GM18519 (cell line): ENCODE measurements around the gene SFSWAP.
"Not testable (repeated sequence)": the region's sequence is repeated elsewhere in the genome, so short reads cannot be mapped to it uniquely, and the experiment has no call there.

Source experiments
- ATAC-seq: cut with Tn5 transposase; IDR thresholded peaks from one replicate; pipeline ENCODE4 v1.9.1; 2021; ENCODE audit warnings: mild to moderate bottlenecking, moderate library complexity; ENCODE audit not compliant: unreplicated experiment, low FRiP score

SFSWAP gene

DNA sequence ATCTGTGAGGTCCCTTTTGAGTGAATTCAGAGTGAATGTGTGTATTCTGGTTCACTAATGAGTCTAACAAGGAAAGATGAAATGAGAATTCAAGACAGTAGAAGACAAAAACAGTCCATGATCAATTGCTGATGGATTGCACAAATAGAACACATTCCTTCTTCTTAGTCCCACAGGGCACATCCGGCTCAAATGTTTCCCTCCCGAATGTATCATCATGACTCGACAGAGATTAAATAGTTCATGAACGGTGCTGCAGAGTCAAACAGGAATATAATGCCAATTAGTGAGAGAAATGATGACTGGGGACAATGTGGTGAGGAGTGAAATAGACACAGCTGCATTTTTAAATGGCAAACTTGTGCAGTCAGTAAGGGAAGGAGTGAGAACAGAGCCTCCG, 11.5 kb upstream of the SFSWAP start:
- ATAC-seq = no peak

DNA sequence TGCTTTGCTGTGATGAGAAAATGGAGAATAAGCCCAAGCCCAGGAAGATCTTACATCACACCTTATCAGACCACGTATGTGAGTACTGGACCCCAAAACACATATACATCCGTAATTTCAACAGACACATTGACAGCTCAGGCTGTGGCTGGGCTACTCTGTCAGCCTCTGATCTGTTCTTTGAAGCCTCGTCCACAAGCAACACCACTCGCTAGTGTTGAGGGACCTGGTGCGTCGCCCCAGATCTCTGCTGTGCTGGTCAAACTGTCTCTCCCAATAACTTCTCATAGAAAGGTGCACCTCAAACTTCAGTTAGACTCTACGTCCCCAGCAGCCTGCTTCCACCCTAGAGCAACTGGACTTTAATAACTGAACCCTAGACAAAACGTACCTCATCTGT, 10.6 kb upstream of the SFSWAP start:
- ATAC-seq = no peak

DNA sequence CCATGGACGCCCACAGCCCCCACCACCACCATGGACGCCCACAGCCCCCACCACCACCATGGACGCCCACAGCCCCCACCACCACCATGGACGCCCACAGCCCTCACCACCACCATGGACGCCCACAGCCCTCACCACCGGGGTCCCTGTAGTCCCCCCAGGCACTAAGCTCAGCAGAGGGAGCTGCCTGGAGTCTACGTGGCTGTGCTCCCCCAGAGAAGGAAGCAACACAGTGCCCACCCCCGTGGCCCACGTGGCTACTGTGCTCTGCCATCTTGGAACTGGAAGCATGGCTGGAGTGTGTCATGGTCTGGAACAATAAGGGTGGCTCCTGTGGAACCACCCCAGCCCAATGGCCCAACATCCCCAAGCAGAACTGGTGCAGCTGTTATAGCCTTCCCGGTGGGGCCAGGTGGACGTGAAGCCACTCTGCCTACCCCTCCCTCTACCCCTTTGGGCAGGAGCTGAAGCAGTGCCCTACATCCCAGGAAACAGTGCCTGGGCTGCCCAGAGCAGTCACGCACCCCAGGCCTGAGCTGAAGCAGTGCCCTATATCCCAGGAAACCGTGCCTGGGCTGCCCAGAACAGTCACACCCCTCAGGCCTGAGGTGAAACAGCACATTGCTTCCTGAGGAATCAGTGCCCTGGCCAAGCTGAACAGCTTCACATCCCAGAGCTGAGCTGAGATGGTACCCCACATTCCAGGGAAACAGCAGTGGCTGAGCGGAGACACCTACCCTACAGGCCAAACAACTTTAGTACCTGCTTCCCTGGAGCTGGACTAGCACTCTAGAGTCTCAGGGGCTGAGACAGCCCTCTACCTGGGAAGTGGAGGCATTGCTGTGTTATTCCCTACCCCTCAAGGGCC, 9.0 kb upstream of the SFSWAP start:
- no peak for ATAC-seq

DNA sequence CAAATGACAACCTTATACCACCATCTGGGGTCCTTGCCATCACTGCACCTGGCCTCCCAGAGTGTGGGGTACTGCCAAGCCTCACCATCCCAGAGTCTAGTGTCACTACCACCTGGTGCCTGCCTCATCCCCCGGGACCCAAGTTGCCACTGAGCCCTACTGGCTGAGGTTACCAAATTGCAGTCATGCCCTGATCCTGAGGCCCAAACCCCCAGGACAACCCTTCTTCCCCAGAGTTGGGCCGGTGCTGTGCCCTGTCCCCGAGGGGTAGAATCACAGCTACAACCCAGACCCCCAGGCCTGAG, 8.4 kb upstream of the SFSWAP start:
- no peak for ATAC-seq

DNA sequence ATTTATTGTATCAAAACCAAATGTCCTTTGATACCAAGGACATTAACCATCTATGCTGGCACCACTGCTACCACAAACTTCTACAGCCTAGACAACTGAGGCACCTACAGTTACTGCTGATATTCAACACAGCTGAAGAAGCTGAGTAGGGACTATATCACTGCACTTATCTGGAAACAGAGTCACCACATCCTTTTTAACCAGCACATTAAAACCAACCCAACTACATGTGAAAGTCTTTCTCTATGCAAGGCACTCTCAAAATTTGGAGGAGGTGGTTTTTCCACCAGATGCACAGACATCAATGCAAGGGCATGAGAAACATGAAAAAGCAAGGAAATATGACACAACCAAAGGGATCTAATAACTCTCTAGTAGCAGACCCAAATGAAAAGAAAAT, 7.7 kb upstream of the SFSWAP start:
- ATAC-seq = no peak

DNA sequence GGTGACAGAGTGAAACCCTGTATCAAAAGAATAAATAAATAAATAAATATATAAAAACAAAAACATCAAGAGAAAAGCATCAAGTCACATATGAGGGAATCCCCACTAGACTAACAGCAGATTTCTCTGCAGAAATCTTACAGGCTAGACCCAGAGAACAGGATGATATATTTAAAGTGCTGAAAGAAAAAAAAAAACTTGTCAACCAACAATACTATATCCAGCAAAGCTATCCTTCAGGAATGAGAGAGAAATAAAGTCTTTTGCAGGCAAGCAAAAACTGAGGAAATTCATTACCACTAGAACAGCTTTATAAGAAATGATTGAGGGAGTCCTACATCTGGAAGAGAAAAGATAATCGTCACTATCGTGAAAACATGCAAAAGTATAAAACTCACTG, 6.4 kb upstream of the SFSWAP start:
- ATAC-seq = no peak

DNA sequence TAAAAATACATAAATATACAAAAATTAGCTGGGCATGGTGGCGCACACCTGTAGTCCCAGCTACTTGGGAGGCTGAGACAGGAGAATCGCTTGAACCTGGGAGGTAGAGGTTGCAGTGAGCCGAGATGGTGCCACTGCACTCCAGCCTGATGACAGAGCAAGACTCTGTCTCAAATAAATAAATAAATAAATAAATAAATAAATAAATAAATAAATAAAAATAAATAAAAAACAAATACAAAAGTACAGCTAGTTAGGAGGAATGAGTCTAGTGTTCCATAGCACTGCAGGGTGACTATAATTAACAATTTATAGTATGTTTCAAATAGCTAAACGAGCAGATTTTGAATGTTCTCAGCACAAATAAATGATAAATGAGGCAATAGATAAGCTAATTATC, 4.2 kb upstream of the SFSWAP start:
- not testable (repeated sequence) for ATAC-seq

DNA sequence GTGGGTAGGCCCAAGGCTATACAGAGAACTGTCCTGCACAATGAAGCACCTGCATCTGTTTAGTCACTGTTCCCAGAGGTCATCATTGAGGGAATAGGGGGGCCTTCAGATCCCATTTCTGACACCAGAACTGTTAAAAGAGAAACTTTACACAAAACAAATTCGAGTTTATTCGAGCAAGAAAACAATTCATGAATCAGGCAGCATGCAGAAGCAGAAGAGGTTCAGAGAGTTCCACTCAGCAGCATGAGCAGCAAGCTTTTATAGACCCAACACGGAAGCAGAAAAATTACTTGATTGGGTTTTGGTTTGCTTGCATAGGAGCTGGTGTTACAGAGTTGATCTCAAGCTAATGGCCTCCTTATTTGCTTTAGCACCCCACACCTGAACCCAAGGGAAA, 1.7 kb upstream of the SFSWAP start:
- ATAC-seq = no peak

DNA sequence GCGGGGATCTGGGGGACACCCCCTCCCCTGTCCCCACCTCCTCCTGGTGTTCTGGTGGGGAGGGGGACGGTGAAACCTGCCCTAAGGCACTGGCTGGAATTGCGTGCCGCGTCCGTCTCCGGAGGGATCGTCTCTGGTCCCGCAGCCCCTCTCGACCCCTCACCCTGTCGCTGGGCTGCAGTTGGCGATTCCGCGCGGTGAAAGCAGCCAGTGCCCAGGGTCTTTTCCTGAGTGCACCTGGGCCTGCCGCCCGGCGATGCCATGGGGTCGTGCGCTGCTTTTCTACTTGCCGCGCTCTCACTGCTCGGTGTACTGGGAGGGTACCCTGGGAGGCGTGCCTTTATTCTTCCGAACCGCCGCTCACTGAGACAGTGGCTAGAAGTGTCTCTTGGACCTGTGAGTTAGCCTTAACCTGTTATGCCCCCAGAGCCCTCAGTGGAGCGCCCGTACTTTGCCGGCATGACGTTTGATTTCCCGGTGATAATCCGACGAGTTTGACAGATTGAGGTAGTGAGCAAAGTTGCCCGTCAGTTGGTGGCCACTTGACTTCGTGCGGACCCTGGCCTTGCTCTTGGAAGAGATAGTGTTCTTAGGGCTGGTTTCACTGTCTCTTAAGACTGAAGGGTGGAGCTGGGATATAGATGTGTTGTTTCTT, 788 bp downstream of the SFSWAP start:
- no peak for ATAC-seq

DNA sequence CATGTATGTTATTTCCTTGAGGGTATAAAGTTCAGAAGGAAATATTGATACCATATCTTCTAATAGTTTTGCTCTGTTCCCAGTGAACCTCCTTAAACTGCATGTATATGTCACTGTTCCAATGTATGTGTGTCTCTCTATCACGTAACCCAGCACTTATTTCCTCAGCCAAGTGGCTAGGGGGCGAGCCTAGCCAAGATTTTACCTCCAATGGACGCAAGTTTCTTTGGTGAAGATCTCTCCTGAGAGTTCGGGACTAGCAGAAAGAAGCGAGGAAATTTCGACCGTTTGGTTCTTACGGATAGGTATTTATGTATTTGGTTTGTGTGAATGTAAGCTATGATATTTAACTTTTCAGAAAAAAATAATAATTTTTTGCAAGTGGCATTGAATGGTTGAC, 2.5 kb downstream of the SFSWAP start:
- ATAC-seq = no peak

DNA sequence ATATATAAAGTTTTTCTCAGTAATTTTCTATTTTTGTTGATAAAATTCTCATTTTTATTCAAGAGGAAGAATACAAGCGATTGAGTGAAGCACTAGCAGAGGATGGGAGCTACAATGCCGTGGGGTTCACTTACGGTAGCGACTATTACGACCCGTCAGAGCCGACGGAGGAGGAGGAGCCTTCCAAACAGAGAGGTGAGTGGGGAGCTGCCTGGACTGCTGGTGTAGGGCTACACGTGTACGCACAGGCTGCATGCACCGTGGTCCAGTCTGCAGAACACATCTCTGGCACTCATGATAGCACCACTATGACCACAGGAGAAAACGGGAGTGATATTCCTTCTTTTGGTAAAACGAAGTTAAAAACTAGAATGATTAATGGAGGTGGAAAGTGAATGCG, 3.9 kb downstream of the SFSWAP start:
- no peak for ATAC-seq

DNA sequence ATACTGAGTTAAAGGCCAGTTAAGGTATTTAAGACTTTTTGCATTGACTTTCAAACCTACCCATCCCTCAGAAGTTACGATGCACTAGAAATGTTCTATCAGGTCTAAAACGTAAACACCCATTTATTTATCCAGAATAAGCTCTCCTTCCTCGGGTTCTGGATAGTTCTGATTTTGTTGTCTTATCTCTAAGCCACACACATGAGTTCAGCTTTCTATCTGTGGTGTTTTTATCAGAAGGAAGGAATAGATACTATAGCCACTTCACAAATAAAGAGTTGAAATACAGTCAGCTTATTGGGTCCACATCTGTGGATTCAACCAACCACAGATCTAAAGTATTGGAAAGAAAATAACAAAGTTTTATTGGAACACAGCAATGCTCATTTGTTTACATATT, 5.4 kb downstream of the SFSWAP start:
- ATAC-seq = no peak

DNA sequence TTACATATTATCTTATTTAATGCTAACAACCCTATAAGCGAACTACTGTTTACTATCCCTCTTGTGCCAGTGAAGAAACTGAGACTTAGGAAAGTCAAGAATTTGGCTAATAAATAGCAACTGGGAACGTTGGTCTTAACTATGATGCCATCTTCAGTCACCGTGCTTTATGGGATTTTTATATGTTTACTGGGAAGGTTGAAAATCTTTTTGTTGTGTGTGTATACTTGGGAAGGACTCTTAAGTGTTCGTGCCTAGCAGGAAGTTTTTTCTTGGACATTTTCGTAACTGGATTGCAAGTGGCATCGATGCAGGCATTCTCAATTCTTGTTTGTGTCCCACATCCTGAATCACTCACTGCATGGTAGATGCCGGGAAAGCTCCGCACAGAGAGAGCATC, 9.4 kb downstream of the SFSWAP start:
- ATAC-seq = no peak

DNA sequence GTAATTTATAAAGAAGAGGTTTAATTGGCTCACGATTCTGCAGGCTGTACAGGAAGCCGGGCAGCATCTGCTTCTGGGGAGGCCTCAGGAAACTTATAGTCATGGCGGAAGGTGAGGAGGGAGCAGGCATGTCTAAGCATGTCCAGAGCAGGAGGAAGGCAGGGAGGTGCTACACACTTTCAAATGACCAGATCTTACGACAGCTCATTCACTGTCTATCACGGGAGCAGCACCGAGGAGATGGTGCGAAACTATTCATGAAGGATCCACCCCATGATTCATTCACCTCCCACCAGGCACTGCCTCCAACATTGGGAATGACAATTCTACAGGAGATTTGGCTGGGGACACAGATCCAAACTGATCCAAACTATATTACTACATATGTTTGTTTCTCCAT, 10.0 kb downstream of the SFSWAP start:
- ATAC-seq = no peak

DNA sequence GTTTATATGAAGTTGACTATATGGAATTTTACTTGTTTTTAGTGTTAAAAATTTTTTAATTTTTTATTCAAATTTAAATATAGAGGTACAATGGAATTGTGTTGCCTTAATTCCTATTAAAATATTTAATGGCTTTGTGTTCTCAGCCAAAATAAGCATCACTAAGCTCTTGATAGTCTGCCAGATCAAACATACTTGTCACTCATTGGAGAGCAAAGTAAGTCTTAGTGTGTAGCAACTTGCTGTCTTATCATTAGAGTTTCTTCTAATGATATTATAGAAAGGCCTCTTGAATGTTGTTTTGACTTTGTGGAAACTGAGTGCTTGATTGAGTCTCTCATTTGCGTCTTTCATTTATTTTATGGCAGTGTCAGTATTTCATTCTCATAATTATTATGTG, 10.7 kb downstream of the SFSWAP start:
- ATAC-seq = no peak

DNA sequence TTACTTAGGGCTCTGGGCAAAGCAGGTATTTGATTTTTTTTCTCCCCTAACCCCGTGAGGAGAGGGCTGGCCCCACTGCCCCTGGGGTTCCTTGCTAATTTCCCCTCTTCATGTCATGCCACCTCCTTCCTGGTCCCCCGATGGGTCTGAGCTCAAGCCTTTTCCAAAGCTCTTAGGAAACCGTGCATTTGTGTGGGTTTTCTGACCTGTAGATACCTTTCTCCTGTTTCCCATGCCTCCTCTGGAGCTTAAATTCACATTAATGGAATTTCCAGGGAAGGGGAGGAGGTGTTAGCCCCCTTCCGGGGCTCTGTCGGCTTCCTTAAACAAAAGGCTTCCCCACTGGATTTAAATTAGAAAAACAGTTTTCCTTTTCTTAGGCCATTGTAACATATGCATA, 12.6 kb downstream of the SFSWAP start:
- ATAC-seq = no peak

DNA sequence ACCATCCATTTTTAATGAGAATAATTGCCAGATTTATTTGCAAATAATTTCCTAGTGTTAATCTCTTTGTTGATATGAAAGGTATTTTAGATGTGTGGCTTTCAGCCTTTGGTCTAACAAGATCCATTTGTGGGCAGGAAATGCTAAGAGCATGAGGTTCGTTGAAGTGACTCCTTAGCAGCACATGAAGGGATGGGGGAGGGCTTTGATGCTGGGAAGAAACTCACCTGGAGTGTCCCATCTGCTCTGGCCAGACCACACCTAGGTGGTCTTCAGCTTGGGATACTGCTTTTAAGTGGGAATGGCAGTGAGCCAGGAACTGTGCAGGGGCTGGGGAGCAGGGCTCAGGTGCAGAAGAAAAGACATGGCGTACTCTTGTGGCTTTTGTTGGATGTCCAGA, 13.6 kb downstream of the SFSWAP start:
- no peak for ATAC-seq

DNA sequence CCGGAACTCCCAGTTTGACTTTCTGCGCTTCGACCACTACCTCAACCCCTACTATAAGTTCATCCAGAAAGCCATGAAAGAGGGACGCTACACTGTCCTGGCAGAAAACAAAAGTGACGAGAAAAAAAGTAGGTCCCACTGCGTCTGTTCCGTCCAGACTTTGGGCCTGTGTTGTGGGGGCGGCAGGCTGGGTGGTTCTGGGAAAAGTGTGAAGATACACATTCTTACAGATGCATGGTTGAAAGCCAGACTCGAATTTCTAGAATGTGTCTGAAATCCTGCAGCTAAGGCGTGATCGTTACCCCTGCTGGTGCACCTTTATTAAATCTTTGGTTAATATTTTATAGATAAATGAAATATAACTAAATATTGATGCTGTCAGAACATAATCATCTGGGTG, 14.6 kb downstream of the SFSWAP start:
- no peak for ATAC-seq

DNA sequence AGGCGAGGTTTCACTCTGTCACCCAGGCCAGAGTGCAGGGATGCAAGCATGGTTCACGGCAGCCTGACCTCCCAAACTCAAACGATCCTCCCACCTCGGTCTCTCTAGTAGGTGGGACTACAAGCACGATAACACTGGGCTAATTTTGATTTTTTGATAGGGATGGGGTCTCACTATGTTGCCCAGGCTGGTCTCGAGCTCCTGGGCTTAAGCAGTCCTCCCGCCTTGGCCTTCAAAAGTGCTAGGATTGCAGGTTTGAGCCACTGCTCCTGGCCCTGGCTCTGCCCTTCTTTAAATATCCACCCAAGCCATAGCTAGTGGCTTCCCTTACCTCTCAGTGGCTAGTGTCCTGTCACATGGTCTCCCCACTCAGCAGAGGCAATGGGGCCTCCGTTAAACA, 17.8 kb downstream of the SFSWAP start:
- ATAC-seq = no peak

DNA sequence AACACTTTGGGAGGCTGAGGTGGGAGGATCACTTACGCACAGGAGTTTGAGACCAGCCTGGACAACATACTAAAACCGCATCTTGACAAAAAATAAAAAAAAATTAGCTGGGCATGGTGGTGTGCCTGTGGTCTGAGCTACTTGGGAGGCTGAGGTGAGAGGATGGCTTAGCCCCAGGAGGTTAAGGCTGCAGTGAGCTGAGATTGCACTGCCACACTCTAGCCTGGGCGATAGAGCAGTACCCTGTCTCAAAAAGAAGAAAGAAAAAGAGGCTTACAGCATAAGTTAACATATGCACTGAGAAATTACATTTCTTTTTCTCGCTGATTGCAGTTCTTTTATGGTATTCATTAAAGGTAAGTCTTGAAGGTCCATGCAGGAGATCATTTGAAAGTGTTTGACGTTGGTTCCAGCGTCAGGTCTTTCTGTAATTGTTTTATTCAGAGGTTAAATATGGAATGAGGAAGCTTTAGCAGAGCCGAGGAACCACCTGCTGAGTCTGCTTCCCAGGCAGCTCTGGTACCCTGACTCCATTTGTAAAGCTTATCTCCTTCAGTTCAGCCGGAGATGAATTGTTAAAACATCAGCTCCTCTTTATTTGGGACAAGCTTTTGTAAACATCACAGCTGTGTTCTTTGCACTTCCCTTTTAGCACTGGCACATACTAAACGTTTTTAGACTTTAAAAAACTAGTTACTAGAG, 18.5 kb downstream of the SFSWAP start:
- ATAC-seq = no peak

DNA sequence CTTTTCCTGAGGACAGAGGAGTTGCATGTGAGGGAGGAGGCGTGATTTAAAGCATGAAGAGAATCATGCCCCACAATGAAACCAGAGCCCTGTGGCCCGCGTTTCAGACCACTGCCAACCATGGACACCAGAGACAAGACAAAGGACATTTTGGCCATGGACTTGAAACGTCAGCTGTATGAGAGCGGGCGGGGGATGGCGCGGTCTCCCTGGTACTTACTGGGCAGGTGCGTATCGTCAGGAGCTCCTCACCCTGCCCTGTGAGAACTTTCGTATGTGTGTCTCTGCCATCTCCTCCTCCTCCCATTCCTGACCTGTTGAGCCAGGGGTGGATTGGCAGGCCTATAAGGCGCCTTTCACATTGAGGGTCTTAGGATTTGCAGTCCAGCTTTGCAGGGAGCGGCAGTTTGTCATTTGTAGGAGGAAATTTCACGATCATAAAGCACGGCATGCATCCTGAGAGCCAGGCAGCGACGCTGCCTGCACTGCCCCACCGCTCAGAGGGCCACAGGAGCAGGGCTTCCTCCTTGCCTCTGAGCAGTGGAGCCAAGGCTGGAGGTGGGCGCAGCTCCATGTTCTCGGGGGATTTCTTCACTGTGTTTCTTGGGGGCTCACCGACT, 22.2 kb downstream of the SFSWAP start:
- ATAC-seq = no peak
